NT2/D1 (cell line): Measurements from ENCODE around the gene SLC34A1.

Source experiments
- YY1 ChIP-seq: IDR thresholded peaks from 2 replicates; pipeline ENCODE4 v1.6.1; 2011; ENCODE audit not compliant: insufficient read length, insufficient read depth
- ZNF274 ChIP-seq: IDR thresholded peaks from 2 replicates; pipeline ENCODE4 v1.6.1; 2011; ENCODE audit warnings: mild to moderate bottlenecking, low read depth, low read length

- TF ChIP-seq ZNF274 (no peak), YY1 (no peak)
These were observed 24.4 kb upstream of the SLC34A1 start for GRCh38 chr5:177359860-177360259.
